Duodenal mucosa (tissue), 2 donors: ENCODE results near the gene TMEM184A.

ENCODE experiments used
- H3K27ac ChIP-seq: one replicate; pipeline ENCODE4 v1.7.0; 2013; ENCODE audit warnings: low read depth, low read length
- H3K27me3 ChIP-seq, 2 donors: one replicate each; pipeline ENCODE4 v1.7.0; 2013; ENCODE audit warnings: low read length in 2 of 2, control low read depth in 1 of 2; ENCODE audit not compliant: insufficient read depth in 2 of 2, control insufficient read depth in 1 of 2
- H3K36me3 ChIP-seq, 2 donors: one replicate each; pipeline ENCODE4 v1.7.0; 2013; ENCODE audit warnings: low read length in 2 of 2, control low read depth in 1 of 2; ENCODE audit not compliant: insufficient read depth in 2 of 2, control insufficient read depth in 1 of 2
- H3K4me1 ChIP-seq, 2 donors: one replicate each; pipeline ENCODE4 v1.7.0; 2013; ENCODE audit warnings: low read length in 2 of 2, control low read depth in 1 of 2; ENCODE audit not compliant: insufficient read depth in 2 of 2, control insufficient read depth in 1 of 2
- H3K4me3 ChIP-seq, 2 donors: one replicate each; pipeline ENCODE4 v1.7.0; 2013; ENCODE audit warnings: low read length in 2 of 2, low read depth in 1 of 2
- H3K9ac ChIP-seq, 2 donors: one replicate each; pipeline ENCODE4 v1.7.0; 2013; ENCODE audit warnings: low read length in 2 of 2, low read depth in 1 of 2
- H3K9me3 ChIP-seq, 2 donors: one replicate each; pipeline ENCODE4 v1.7.0; 2013; ENCODE audit warnings: low read length in 2 of 2, control low read depth in 1 of 2; ENCODE audit not compliant: control insufficient read depth in 1 of 2

The TMEM184A gene

DNA sequence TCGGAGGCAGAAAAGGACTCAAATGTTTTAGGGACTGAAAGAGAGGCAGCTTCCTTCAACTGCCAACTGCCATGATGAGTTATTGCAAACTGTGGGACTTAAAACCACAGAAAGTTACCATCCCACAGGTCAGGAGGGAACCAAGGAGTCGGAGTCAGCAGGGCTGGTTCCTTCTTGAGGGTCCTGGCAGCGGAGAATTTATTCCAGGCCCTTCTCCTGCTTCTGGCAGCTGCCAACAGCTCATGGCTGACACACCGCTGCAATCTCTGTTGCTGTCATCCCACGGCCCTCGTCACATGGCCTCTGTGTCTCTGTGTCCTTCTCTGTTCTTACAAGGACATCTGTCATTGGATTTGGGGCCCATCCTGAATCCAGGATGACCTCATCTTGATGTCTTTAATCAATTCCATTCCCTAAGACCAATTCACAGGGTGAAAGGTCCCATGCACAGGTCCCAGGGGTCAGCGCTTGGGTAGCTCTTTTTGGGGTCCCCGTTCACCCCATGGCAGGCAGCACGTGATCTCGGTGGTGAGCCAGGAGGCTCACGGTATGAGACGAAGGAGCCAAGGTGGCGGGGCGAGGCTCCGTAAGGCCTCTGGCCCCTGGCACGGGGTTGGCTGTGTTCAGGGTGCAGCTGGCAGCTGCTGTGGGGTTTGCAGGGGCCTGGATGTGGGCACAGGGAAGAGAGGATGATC, 41.2 kb upstream of the TMEM184A start:
- no peaks in the 10 kb centered on the region for H3K9me3 ChIP-seq
- H3K27ac ChIP-seq = no peak overlapping the region
- H3K27me3 ChIP-seq = peaks cover 3 to 5% of the 10 kb centered on the region in 2 donors
- H3K4me1 ChIP-seq = no peaks in the 10 kb centered on the region
- H3K36me3 ChIP-seq = no peaks in the 10 kb centered on the region
- no peak overlapping the region for H3K4me3 ChIP-seq
- H3K9ac ChIP-seq = no peak overlapping the region

DNA sequence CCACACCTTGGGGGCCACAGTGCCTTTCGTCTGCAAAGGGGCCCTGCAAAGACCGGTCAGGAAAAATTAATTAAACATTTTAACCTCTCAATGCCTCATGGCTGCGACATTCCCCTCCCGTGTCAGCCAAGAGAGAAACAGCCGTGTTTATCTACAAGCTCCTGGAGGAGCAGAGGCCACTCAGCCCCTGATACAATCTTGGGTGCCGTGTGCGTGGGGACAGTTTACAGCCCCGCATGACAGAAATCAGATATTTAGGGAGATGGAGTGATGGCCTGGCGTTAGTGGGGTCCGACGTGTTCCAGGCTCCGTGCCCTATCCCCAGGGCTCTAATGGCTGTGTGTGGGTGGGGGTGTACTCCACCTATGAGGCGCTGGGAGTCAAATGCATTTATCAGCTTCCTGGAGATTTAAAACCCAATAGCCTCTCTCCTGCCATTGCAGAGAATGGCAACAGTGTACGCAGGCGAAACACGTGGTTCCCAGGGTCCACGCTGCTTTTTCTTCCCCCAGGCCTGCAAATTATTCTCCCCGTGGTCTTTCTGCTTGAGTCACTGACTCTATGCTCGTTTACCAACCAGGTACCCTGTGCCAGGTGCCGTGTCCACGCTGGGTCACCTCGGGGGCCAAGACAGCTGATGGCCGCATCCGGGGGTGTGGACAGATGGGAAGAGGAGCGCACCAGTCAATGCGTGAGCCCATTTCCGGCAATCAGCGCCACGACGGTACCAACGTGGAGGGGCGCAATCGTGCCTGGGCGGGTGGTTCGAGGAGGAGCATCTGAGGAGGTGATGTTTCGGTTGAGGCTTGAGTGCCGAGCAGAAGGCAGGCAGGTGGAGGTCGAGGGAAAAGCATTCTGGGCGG, 40.4 kb upstream of the TMEM184A start:
- no peaks in the 10 kb centered on the region for H3K36me3 ChIP-seq
- H3K27ac ChIP-seq = no peak overlapping the region
- no peaks in the 10 kb centered on the region for H3K4me1 ChIP-seq
- no peaks in the 10 kb centered on the region for H3K9me3 ChIP-seq
- H3K27me3 ChIP-seq = peaks cover 3 to 5% of the 10 kb centered on the region in 2 donors
- H3K9ac ChIP-seq = no peak overlapping the region
- H3K4me3 ChIP-seq = no peak overlapping the region

DNA sequence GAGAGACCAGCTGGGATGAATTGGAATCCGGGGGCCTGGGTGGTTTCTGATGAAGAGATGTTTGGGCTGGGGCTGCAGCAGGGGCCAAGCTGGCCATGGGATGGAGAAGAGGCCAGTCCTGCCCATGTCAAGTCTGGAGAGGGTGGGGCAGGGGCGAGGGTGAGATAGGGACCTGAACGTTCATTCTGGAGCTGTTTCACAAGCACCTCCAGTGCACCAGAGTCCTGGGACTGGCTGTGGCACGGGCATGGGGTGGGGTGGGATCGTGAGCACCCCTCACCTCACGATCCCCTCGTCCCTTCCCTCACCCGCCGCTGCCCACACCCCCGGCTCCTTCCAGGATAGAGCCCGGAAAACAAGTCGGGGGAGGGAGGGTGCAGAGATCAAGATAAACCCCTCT, 39.6 kb upstream of the TMEM184A start:
- H3K9ac ChIP-seq = no peak overlapping the region
- no peaks in the 10 kb centered on the region for H3K9me3 ChIP-seq
- no peaks in the 10 kb centered on the region for H3K36me3 ChIP-seq
- H3K4me3 ChIP-seq = no peak overlapping the region
- no peaks in the 10 kb centered on the region for H3K4me1 ChIP-seq
- no peak overlapping the region for H3K27ac ChIP-seq
- H3K27me3 ChIP-seq = peaks cover 2 to 5% of the 10 kb centered on the region in 2 donors

DNA sequence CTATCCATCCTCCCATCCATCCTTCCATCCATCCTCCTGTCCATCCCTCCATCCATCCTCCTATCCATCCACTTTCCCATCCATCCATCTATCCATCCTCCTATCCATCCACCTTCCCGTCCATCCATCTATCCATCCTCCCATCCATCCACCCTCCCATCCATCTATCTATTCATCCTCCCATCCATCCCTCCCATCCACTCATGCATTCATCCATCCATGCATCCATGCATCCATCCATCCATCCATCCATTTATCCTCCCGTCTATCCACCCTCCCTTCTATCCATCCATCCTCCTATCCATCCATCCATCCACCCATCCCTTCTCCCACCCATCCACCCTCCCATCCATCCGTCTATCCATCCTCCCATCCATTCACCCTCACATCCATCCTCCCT, 39.0 kb upstream of the TMEM184A start:
- H3K27me3 ChIP-seq = peaks cover 0 to 5% of the 10 kb centered on the region in 2 donors
- no peak overlapping the region for H3K4me3 ChIP-seq
- no peaks in the 10 kb centered on the region for H3K4me1 ChIP-seq
- no peak overlapping the region for H3K9ac ChIP-seq
- H3K27ac ChIP-seq = no peak overlapping the region
- H3K36me3 ChIP-seq = no peaks in the 10 kb centered on the region
- H3K9me3 ChIP-seq = no peaks in the 10 kb centered on the region

DNA sequence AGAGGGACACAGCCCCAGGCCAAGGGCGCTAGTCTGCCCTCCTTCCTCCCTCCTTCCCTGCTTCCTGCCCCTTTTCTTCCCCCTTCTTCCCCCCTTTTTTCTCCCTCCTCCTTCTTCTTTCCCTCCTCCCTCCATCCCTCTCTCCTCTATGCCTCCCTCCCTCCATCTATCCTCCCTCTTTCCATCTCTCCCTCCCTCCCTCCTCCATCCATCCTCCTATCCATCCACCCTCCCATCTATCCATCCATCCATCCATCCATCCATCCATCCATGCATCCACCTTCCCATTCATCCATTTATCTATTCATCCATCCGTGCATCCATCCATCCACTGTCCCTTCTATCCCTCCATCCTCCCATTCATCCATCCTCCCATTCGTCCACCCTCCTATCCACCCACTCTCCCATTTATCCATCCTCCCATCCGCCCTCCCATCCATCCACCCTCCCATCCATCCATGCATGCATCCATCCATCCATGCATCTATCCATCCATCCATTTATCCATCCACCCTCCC, 38.0 kb upstream of the TMEM184A start:
- H3K27ac ChIP-seq = no peak overlapping the region
- H3K9me3 ChIP-seq = peaks cover 3 to 6% of the 10 kb centered on the region in 2 donors
- H3K27me3 ChIP-seq = peaks cover 3 to 6% of the 10 kb centered on the region in 2 donors

DNA sequence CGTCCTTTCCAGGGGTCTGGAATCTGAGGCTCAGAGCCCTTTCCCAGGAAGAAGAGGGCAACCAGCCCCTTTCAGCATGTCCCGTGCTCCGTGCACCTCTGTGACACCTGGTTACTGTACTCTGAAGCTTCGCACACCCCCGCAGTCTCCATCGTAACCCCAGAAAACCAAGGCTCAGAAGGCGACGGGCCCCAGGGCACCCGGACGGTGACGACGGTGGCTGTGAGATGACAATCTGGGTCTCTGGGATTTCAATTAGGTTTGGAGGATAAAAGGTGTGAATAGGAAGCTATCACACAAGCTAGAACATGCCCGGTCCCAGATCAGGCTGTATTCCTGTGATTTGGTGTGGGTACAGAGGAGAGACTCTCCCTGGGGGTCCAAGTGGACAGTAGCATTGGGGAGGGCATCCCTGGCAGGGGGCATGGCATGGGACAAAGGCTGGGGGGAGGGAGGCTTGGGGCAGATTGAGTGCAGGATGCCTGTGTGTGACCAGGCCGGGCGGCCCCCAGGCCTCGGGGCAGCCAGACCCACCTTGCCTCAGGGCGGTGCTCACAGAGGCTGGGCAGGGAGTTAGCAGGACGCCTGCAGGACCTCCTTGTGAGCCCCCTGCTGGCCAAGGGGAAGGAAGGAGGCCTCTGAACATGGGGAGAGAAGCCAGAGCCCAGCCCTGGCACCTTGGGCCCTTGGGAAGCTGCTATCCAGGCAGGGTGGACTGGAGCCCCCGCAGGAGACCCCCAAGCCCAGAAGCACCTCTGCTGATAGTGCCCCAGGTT, 37.3 kb upstream of the TMEM184A start:
- Histone ChIP-seq H3K27me3 (peaks cover 4 to 9% of the 10 kb centered on the region in 2 donors), H3K36me3 (no peaks in the 10 kb centered on the region), H3K27ac (no peak overlapping the region), H3K4me1 (no peaks in the 10 kb centered on the region), H3K9me3 (peaks cover 7 to 8% of the 10 kb centered on the region in 2 donors), H3K4me3 (no peak overlapping the region), H3K9ac (no peak overlapping the region)

More for the DNA sequence above, 38.0 kb upstream of the TMEM184A start:
- Histone ChIP-seq H3K4me1 (no peaks in the 10 kb centered on the region), H3K4me3 (no peak overlapping the region), H3K36me3 (no peaks in the 10 kb centered on the region), H3K9ac (no peak overlapping the region)

DNA sequence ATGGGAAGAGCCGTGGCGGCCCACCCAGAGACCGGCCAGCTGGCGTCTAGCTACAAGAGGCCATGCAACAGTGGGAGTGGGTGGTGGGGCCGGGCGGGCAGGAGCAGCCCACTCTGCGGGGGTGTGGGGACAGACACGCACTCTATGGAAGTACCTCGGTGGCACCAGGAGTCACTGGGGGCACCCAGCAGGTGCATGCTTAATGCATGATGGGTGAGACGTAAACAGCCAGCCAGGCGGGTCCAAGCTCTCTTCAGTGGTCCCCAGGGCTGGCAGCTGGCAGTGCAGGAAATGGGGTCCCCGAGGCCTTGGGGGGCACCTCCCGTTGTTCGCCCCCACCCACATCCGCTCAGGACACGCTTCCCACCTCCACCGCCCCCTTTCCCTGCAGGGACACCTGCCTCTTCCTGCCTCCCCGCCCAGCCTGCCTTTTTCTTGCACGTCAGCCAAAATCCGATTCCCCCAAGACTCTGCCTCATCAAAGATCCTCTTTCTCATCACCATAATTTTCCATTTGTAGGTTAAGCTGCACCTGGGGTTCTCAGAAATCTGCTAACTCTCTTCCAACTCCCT, 36.4 kb upstream of the TMEM184A start:
- no peak overlapping the region for H3K27ac ChIP-seq
- no peaks in the 10 kb centered on the region for H3K36me3 ChIP-seq
- peaks cover 7 to 8% of the 10 kb centered on the region in 2 donors for H3K9me3 ChIP-seq
- peaks cover 4 to 9% of the 10 kb centered on the region in 2 donors for H3K27me3 ChIP-seq
- H3K4me1 ChIP-seq = no peaks in the 10 kb centered on the region
- no peak overlapping the region for H3K9ac ChIP-seq
- no peak overlapping the region for H3K4me3 ChIP-seq

DNA sequence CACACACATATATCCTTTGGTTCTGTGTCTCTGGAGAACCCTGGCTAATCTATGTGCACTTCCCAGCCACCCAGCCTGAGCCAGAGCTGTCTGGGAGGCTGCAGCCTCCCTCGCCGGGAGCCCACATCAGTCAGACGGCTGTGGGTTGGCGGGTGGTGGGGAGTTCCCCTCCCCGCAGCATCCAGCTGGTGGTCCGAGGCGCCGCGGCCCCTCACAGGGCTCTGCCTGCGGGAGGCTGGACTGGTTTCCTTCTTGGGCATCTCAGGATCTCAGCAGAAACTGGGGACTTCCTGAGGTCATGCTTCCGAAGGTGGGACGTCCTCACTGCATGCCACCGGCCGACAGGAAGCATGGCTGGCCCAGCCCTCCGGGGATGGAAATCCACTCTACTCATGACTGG, 35.9 kb upstream of the TMEM184A start:
- Histone ChIP-seq H3K36me3 (no peaks in the 10 kb centered on the region), H3K27ac (no peak overlapping the region)

DNA sequence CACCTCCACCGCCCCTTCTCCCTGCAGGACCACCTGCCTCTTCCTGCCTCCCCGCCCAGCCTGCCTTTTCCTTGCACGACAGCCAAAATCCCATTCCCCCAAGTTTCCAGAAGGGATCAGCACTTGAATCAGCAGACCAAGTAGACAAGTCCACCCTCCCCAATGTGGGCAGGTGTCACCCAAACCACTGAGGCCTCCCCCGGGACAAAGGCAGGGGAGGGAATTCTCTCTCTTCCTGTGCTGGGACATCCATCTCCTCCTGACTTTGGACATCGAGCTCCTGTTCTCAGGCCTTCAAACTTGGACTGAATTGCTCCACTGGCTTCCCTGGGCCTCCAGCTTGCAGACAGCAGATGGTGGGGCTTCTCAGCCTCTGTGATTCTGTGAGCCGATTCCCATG, 35.4 kb upstream of the TMEM184A start:
- peaks cover 7 to 8% of the 10 kb centered on the region in 2 donors for H3K9me3 ChIP-seq
- H3K27me3 ChIP-seq = peaks cover 4 to 9% of the 10 kb centered on the region in 2 donors

More for the DNA sequence above, 35.9 kb upstream of the TMEM184A start:
- Histone ChIP-seq H3K9me3 (peaks cover 7 to 8% of the 10 kb centered on the region in 2 donors), H3K27me3 (peaks cover 4 to 5% of the 10 kb centered on the region in 2 donors), H3K4me1 (no peaks in the 10 kb centered on the region), H3K4me3 (no peak overlapping the region), H3K9ac (no peak overlapping the region)

More for the DNA sequence above, 35.4 kb upstream of the TMEM184A start:
- no peaks in the 10 kb centered on the region for H3K36me3 ChIP-seq
- no peak overlapping the region for H3K4me3 ChIP-seq
- no peaks in the 10 kb centered on the region for H3K4me1 ChIP-seq
- no peak overlapping the region for H3K27ac ChIP-seq
- no peak overlapping the region for H3K9ac ChIP-seq
